ENCODE results near the gene TSPAN4.

Gene TSPAN4

DNA sequence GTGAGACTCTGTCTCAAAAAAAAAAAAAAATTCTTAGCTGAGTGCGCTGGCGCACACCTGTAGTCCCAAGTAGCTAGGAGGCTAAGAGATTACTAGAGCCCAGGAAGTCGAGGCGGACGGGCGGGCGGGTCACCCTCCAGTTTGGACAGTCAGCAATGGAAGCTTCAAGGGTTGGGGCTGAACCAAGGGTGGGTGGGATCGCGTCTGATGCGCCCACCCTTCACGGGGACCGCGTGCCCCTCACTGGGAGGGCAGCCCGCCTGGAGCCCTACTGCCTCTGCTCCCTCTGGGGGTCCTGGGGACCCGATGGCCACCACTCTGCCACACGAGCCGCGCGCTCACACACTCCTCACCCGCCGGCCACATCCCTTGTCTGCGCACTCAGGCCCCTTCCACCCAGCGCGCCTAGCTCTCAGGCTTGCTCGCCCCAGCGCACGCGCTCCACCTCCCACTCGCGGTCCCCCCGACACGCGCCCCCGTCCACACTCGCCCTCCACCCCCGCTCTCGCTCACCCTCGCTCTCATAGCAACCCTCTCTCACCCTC lies 67.5 kb downstream of the TSPAN4 start:
- peak in 1 of 2 donors; percentile 24 for DNase-seq (ENCODE audit: low read depth in 2 of 2)

GRCh38 chr11:910589-911030 lies 68.0 kb downstream of the TSPAN4 start, which contains the start of gene CHID1:
TSS of gene CHID1 (minus strand) at chr11:910810. CDS start at chr11:904816, 5,994 bp downstream.
- DNase-seq (ENCODE audit: low read depth in 2 of 2): peak; percentile 82 to 83

DNA sequence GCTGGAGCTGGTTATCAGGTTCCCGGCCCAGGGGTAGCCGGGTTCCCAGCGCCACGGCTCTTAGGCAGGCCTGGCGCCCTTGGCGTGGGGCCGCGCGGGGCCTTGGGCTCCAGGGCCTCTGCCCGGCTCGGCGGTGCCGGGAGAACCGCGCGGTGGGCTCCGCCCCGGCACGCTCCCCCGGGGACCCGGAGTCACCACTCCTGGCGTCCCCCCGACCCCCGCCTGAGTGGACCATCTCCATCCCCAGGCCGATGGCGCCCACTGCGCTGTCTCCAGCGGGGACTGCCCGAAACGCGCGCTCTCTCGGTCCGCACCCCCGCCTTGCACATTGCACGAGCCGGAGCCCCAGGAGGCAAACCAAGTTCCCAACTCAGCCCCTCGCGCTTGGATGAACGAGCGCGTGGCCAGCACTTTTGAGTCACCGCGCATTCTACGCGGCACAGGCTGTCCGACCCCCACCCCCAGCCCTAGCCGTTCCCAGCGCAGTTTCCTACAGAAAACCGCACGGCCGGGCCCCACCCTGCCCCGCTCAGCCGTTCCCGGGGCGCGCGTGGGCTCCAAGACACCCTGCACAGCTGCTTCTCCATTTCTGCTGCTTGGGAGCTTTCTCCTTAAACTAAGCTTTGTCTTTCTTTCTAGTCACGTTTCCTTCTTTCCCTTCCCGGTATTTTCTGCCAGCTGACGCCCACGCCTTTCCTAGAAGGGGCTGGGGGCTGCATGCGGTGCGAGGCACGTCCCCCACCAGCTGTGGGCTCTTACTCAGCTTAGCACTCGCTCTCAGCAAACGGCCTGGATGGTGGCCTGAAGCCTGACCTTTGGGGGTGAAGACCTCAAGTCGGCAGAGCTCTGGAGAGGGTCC lies 68.6 kb downstream of the TSPAN4 start:
- DNase-seq (ENCODE audit: low read depth in 2 of 2): peak; percentile 17 to 37

GRCh38 chr11:911890-912219 lies 69.2 kb downstream of the TSPAN4 start:
- no peak for DNase-seq (ENCODE audit: low read depth in 2 of 2)

- no peak for DNase-seq (ENCODE audit: low read depth in 2 of 2)
These were observed 69.6 kb downstream of the TSPAN4 start for GRCh38 chr11:912266-912665.

GRCh38 chr11:913043-913442 lies 70.4 kb downstream of the TSPAN4 start:
- no peak for DNase-seq (ENCODE audit: low read depth in 2 of 2)

DNA sequence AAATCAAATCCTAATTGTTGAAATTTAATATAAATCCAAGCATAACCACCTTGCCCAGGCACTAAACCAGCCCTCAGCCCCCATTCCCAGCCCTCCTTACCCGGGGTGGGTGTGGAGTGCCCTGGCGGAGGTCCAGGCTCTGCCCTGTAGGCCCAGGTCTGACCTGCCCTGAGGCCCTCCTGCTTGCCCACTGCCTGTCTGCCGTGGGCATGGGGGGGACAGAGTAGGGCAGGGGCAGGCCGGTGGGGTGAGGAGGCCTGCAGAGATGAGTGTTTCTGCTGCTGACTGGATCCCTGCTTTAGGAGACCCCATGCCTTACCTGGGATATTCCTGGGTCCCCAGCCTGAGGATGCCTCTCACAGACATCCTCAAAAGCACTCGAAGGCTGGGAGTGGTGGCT lies 71.6 kb downstream of the TSPAN4 start:
- DNase-seq (ENCODE audit: low read depth in 2 of 2): no peak

- no peak for DNase-seq (ENCODE audit: low read depth in 2 of 2)
These were observed 72.3 kb downstream of the TSPAN4 start for GRCh38 chr11:914747-915501.

All from stimulated activated CD8-positive, alpha-beta memory T cell treated with anti-CD3 and anti-CD28 coated beads, Interleukin-2, amount 100 ng/mL, for 48 hours (primary cell).